OCI-LY1 (cell line): ENCODE results near the gene SLC26A5.

Experiments
- CTCF ChIP-seq: fragments of 200-600 bp; sonication (generic), shearing (Covaris generic); IDR thresholded peaks from 2 replicates; pipeline ENCODE4 v1.5.1; 2017; ENCODE audit warnings: mild to moderate bottlenecking, antibody characterized with exemption, low read length, moderate library complexity, mixed read lengths
- EZH2 ChIP-seq: fragments of 200-600 bp; sonication (generic), shearing (Covaris generic); IDR thresholded peaks from 2 replicates; pipeline ENCODE4 v1.8.0; 2017; ENCODE audit warnings: borderline replicate concordance, mixed run types, mild to moderate bottlenecking, antibody characterized with exemption, low read length, moderate library complexity, mixed read lengths

GRCh38 chr7:103325744-103326143 is 120.3 kb downstream of the SLC26A5 start:
- TF ChIP-seq EZH2 (no peak), CTCF (no peak)
